ENCODE results near the gene SMYD3. TPM values are rescaled to one million over a fixed set of nuclear protein-coding genes. Genes with fewer than 3 reads are reported as not detected.

Gene SMYD3
- total RNA-seq, 1 donor from 2014 or later: 20.8 TPM

DNA sequence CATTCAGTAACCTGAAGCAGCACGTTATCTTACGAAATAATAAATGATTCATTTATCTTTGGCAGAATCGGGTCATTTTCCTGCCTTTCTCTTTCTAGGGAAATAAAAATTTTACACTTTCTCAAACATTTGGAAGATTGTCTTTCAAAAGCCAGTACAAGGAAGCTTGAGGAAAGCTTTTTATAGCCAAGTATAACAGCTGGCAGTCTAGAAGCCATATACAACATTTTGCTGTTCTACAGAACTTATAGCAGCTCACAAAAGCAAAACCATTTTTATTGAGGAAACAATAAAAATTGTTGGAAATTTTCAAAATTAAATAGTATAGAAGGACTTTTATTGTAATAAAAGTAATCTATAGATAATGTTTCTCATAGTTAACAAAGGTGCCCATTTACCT lies 448.6 kb downstream of the SMYD3 start:
- Mint-ChIP-seq H3K4me1 (no peaks in the 10 kb centered on the region), H3K36me3 (ENCODE audit: low read depth) (peaks cover 4% of the 10 kb centered on the region), H3K4me3 (no peak overlapping the region), H3K27ac (no peak overlapping the region), H3K27me3 (no peaks in the 10 kb centered on the region), H3K9me3 (peaks cover 7% of the 10 kb centered on the region)
- TF ChIP-seq, protein P1, sequence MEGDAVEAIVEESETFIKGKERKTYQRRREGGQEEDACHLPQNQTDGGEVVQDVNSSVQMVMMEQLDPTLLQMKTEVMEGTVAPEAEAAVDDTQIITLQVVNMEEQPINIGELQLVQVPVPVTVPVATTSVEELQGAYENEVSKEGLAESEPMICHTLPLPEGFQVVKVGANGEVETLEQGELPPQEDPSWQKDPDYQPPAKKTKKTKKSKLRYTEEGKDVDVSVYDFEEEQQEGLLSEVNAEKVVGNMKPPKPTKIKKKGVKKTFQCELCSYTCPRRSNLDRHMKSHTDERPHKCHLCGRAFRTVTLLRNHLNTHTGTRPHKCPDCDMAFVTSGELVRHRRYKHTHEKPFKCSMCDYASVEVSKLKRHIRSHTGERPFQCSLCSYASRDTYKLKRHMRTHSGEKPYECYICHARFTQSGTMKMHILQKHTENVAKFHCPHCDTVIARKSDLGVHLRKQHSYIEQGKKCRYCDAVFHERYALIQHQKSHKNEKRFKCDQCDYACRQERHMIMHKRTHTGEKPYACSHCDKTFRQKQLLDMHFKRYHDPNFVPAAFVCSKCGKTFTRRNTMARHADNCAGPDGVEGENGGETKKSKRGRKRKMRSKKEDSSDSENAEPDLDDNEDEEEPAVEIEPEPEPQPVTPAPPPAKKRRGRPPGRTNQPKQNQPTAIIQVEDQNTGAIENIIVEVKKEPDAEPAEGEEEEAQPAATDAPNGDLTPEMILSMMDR (IDR thresholded peaks at IDR 0.05): no peak
- DNase-seq: no peak
- ChIA-PET POLR2A (no interaction called here), CTCF (no interaction called here)
- intact Hi-C loops (cut with micrococcal nuclease): no loop called here
- no peak for ATAC-seq (ENCODE audit: low read depth)

DNA sequence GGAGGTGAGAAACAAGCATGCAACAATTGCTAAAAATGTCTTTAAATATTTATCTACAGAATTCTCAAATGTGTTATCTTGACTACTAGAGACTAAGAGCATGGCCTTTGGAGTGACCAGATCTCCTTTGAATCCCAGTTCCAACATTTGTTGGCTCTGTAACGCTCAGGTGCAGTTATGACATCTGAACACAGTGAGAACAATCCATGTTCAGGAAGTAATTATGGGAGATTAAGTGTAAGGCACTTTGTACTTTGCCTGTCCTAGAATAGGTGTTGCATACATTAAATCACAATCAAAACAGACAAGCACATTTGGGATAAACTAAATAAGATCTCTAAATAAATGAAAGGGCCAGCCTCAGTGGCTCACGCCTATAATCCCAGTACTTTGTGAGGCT lies 454.5 kb downstream of the SMYD3 start:
- ATAC-seq (ENCODE audit: low read depth) (no peak), DNase-seq (no peak)
- no peak overlapping the region for H3K4me3 Mint-ChIP-seq
- intact Hi-C loops (cut with micrococcal nuclease): no loop called here
- H3K9me3 Mint-ChIP-seq: peaks cover 7% of the 10 kb centered on the region
- H3K4me1 Mint-ChIP-seq: no peaks in the 10 kb centered on the region
- no peaks in the 10 kb centered on the region for H3K27me3 Mint-ChIP-seq
- peaks cover 12% of the 10 kb centered on the region for H3K36me3 Mint-ChIP-seq (ENCODE audit: low read depth)
- CTCF ChIA-PET: no interaction called here
- POLR2A ChIA-PET: no interaction called here
- no peak overlapping the region for H3K27ac Mint-ChIP-seq
- TF ChIP-seq, protein P1 (IDR thresholded peaks at IDR 0.05): no peak

DNA sequence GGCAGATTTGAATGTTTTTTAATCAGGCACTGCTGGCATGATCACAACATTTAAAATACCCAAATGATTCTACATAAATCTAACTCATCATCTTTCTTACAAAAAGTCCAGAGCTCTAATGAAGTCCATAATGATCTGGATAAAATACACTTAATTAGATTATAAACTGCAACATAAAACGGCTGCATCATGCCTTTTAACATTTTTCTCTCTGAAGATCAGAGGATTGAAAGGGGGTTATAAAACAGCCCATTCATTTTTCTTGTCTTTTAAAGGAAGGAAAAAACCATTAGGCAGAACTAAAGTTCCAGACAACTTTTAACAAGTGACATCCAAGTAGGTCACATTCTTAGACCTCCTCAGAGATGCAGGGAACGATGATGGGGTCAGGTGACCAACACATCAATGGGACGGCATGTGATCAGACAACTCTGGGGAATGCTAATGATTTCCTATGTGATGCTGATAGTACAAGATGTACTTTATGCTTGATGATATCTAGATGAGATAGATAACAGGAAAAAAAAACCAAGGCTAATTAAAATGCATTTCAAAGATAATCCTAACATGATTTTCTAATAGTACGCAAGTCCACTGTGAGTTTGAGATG lies 455.1 kb downstream of the SMYD3 start:
- Mint-ChIP-seq H3K27me3 (no peaks in the 10 kb centered on the region), H3K4me3 (no peak overlapping the region), H3K27ac (no peak overlapping the region), H3K9me3 (peaks cover 7% of the 10 kb centered on the region), H3K36me3 (ENCODE audit: low read depth) (peaks cover 12% of the 10 kb centered on the region), H3K4me1 (no peaks in the 10 kb centered on the region)
- ATAC-seq (ENCODE audit: low read depth) (no peak), DNase-seq (no peak)
- intact Hi-C loops (cut with micrococcal nuclease): no loop called here
- TF ChIP-seq, protein P1 (IDR thresholded peaks at IDR 0.05): no peak
- CTCF ChIA-PET: no interaction called here
- POLR2A ChIA-PET: no interaction called here

DNA sequence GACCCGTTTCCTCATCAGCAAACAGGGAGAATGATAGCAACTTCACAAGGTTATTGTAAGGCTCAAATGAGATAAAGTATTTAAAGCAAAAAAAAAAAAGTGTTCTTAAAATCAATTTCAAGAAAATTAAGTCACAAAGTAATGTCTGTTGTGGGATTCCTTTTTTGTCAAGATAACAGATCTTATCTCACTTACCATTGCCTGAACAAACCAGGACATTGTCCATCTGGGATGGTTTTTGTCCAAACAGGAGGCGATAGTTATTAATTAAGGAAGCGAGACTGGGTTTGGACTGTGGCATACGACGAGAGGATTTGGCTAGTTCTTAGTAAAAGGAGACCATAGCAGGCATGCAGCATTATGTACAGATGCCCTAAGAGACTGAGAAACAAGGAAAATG lies 458.4 kb downstream of the SMYD3 start:
- POLR2A ChIA-PET: no interaction called here
- intact Hi-C loops (cut with micrococcal nuclease): no loop called here
- H3K9me3 Mint-ChIP-seq: no peaks in the 10 kb centered on the region
- no peak overlapping the region for H3K27ac Mint-ChIP-seq
- peaks cover 9% of the 10 kb centered on the region for H3K36me3 Mint-ChIP-seq (ENCODE audit: low read depth)
- DNase-seq: no peak
- CTCF ChIA-PET: no interaction called here
- no peaks in the 10 kb centered on the region for H3K27me3 Mint-ChIP-seq
- H3K4me1 Mint-ChIP-seq: no peaks in the 10 kb centered on the region
- ATAC-seq (ENCODE audit: low read depth): no peak
- TF ChIP-seq, protein P1 (IDR thresholded peaks at IDR 0.05): no peak
- no peak overlapping the region for H3K4me3 Mint-ChIP-seq

DNA sequence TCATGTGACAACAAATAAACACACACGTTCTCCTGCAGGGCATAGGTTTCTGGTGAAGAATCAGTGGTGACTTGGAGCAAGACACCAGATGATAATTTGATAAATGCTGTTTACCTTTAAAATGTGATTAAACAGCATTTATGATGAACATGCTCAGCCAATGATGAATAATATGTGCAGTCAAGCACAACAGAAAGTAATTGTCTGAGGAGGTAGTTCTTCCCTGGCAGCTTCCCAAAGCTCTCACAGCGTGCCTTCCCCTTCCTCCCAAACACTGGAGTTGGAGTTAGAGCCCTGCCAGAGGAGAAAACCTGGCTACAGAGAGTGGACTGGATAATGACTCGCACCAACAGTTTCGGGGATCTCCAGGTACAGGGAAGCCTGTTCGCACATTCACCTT lies 463.5 kb downstream of the SMYD3 start:
- TF ChIP-seq, protein P1 (IDR thresholded peaks at IDR 0.05): no peak
- Mint-ChIP-seq H3K4me3 (no peak overlapping the region), H3K36me3 (ENCODE audit: low read depth) (no peaks in the 10 kb centered on the region), H3K9me3 (no peaks in the 10 kb centered on the region), H3K4me1 (no peaks in the 10 kb centered on the region), H3K27me3 (no peaks in the 10 kb centered on the region), H3K27ac (no peak overlapping the region)
- ATAC-seq (ENCODE audit: low read depth) (no peak), DNase-seq (no peak)
- intact Hi-C loops (cut with micrococcal nuclease): no loop called here
- CTCF ChIA-PET: no interaction called here
- POLR2A ChIA-PET: no interaction called here
